ENCODE data around the gene ANO1.

GRCh38 chr11:70225681-70226177, 147.6 kb downstream of the ANO1 start:
- TF ChIP-seq CTCF (conservative IDR thresholded peaks at IDR 0.05; ENCODE audit: low read depth, low read length): no peak
- no peak for TF ChIP-seq EZH2 (IDR thresholded peaks at IDR 0.05; ENCODE audit: low read length, unreplicated experiment)

Measured in PC-3 (cell line).